Measurements from ENCODE around the gene PGA4. TPM values are rescaled to one million over a fixed set of nuclear protein-coding genes. Genes with fewer than 3 reads are reported as not detected.

PGA4 gene
- total RNA-seq, 4 donors from 2014 or later = 0.65 to 1.5 TPM; not detected in 2

GRCh38 chr11:61277186-61278000 is 55.2 kb downstream of the PGA4 start:
- WGBS, 2 donors = 71% methylated on average over 14 of the region's 14 CpGs
- DNase-seq (ENCODE audit: low spot score in 2 of 2) = no peak
- TF ChIP-seq, protein P1, sequence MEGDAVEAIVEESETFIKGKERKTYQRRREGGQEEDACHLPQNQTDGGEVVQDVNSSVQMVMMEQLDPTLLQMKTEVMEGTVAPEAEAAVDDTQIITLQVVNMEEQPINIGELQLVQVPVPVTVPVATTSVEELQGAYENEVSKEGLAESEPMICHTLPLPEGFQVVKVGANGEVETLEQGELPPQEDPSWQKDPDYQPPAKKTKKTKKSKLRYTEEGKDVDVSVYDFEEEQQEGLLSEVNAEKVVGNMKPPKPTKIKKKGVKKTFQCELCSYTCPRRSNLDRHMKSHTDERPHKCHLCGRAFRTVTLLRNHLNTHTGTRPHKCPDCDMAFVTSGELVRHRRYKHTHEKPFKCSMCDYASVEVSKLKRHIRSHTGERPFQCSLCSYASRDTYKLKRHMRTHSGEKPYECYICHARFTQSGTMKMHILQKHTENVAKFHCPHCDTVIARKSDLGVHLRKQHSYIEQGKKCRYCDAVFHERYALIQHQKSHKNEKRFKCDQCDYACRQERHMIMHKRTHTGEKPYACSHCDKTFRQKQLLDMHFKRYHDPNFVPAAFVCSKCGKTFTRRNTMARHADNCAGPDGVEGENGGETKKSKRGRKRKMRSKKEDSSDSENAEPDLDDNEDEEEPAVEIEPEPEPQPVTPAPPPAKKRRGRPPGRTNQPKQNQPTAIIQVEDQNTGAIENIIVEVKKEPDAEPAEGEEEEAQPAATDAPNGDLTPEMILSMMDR (IDR thresholded peaks at IDR 0.05) = no peak
- no peak for TF ChIP-seq POLR2A (IDR thresholded peaks at IDR 0.05)
- H3K4me3 ChIP-seq (ENCODE audit: low read depth, poor library complexity, severe bottlenecking) = no peak overlapping the region
- intact Hi-C loops (cut with DNase I; ENCODE audit: low total_unique reads) = no loop called here

GRCh38 chr11:61278001-61278470 is 55.9 kb downstream of the PGA4 start:
- WGBS, 2 donors = 47 to 50% methylated on average over 10 of the region's 10 CpGs
- H3K4me3 ChIP-seq (ENCODE audit: low read depth, poor library complexity, severe bottlenecking) = no peak overlapping the region
- TF ChIP-seq, protein P1 (IDR thresholded peaks at IDR 0.05) = no peak
- TF ChIP-seq POLR2A (IDR thresholded peaks at IDR 0.05) = no peak
- DNase-seq (ENCODE audit: low spot score in 2 of 2) = no peak
- intact Hi-C loops (cut with DNase I; ENCODE audit: low total_unique reads) = no loop called here

GRCh38 chr11:61279934-61280659 is 58.0 kb downstream of the PGA4 start:
- DNase-seq (ENCODE audit: low spot score in 2 of 2) = peak in 1 of 2 donors; percentile 69
- 53 to 64% methylated on average over 12 of the region's 12 CpGs for WGBS, 2 donors
- H3K4me3 ChIP-seq (ENCODE audit: low read depth, poor library complexity, severe bottlenecking) = no peak overlapping the region
- no peak for TF ChIP-seq POLR2A (IDR thresholded peaks at IDR 0.05)
- TF ChIP-seq, protein P1 (IDR thresholded peaks at IDR 0.05) = no peak
- intact Hi-C loops (cut with DNase I; ENCODE audit: low total_unique reads) = no loop called here

GRCh38 chr11:61280883-61281580 is 58.9 kb downstream of the PGA4 start:
- WGBS, 2 donors = 80 to 86% methylated on average over 20 of the region's 20 CpGs
- no peak overlapping the region for H3K4me3 ChIP-seq (ENCODE audit: low read depth, poor library complexity, severe bottlenecking)
- intact Hi-C loops (cut with DNase I; ENCODE audit: low total_unique reads) = no loop called here
- TF ChIP-seq, protein P1 (IDR thresholded peaks at IDR 0.05) = no peak
- no peak for TF ChIP-seq POLR2A (IDR thresholded peaks at IDR 0.05)
- DNase-seq (ENCODE audit: low spot score in 2 of 2) = no peak

Other genes starting within 250 kb of the PGA4 start
- gene CD5, start 119.9 kb upstream of the PGA4 start, total RNA-seq = under 1 TPM; 0.08 to 0.88 (median 0.38) TPM
- 10 to 100 TPM; 19.6 to 27.6 (median 26.7) TPM for gene VPS37C, start 60.9 kb upstream of the PGA4 start, total RNA-seq
- gene PGA3, start 18.8 kb upstream of the PGA4 start, total RNA-seq = 1 to 10 TPM in 1 of 4 donors, under 1 TPM in 1, not detected in 2; 0.32 to 1.5 TPM
- gene PGA5, start 18.8 kb downstream of the PGA4 start, total RNA-seq = not detected
- gene VWCE, start 73.0 kb downstream of the PGA4 start, total RNA-seq = under 1 TPM in 2 of 4 donors, not detected in 2; 0.22 to 0.68 TPM
- 100 to 1,000 TPM; 166 to 204 (median 185) TPM for gene DDB1, start 110.8 kb downstream of the PGA4 start, total RNA-seq
- gene TKFC, start 110.9 kb downstream of the PGA4 start, total RNA-seq = 10 to 100 TPM; 26.6 to 37.3 (median 33.1) TPM
- 100 to 1,000 TPM in 1 of 4 donors, 10 to 100 TPM in 3; 55.7 to 102 (median 76.8) TPM for gene CYB561A3, start 139.5 kb downstream of the PGA4 start, total RNA-seq
- gene TMEM138, start 140.0 kb downstream of the PGA4 start, total RNA-seq = 10 to 100 TPM; 12.7 to 47.2 (median 18.1) TPM
- gene TMEM216, start 170.2 kb downstream of the PGA4 start, total RNA-seq = 10 to 100 TPM in 3 of 4 donors, 1 to 10 TPM in 1; 7.8 to 15.9 (median 11.4) TPM
- gene CPSF7, start 207.6 kb downstream of the PGA4 start, total RNA-seq = 10 to 100 TPM; 47.1 to 58.2 (median 48.9) TPM
- 10 to 100 TPM; 24.2 to 32.8 (median 28.5) TPM for gene SDHAF2, start 207.8 kb downstream of the PGA4 start, total RNA-seq

Measured in lower leg skin (tissue), 4 donors.